HL-60 (cell line): ENCODE measurements around the gene TENM4.

Experiments used
- DNase-seq, 2 experiments: peaks; one replicate each; pipeline ENCODE4 v3.0.0-alpha.2; 2010 to 2020; ENCODE audit warnings: low read depth in 1 of 2, low spot score in 1 of 2
- H3K27ac ChIP-seq: fragments of 250-450 bp; sonication (Bioruptor Pico); replicated peaks from 2 replicates; pipeline ENCODE4 v1.5.1; 2020; ENCODE audit warnings: mild to moderate bottlenecking, moderate library complexity
- H3K27me3 ChIP-seq: fragments of 250-450 bp; sonication (Bioruptor Pico); 2 replicates; pipeline ENCODE4 v1.5.1; 2021; ENCODE audit warnings: mild to moderate bottlenecking, moderate library complexity; ENCODE audit not compliant: insufficient read depth, poor library complexity, severe bottlenecking
- H3K4me3 ChIP-seq: replicated peaks from 2 replicates; pipeline ENCODE4 v1.5.1; 2011; ENCODE audit warnings: mild to moderate bottlenecking, control low read depth, low read length; ENCODE audit not compliant: insufficient read depth
- GABPA ChIP-seq: IDR thresholded peaks from 2 replicates; pipeline ENCODE4 v1.6.1; 2012; ENCODE audit warnings: low read depth
- POLR2AphosphoS5 ChIP-seq: IDR thresholded peaks from 2 replicates; pipeline ENCODE4 v1.6.1; 2012; ENCODE audit warnings: low read depth
- SPI1 ChIP-seq: IDR thresholded peaks from 2 replicates; pipeline ENCODE4 v1.6.1; 2012; ENCODE audit warnings: low read depth, mild to moderate bottlenecking, borderline replicate concordance
- TF ChIP-seq, protein P1 (sequence below): IDR thresholded peaks from one replicate; pipeline ENCODE4 v1.5.1; 2011; ENCODE audit warnings: low read length, control low read depth, inconsistent platforms; ENCODE audit not compliant: insufficient read depth
- TF ChIP-seq, protein P2 (sequence below): IDR thresholded peaks from 2 replicates; pipeline ENCODE4 v1.6.1; 2012; ENCODE audit warnings: low read depth; ENCODE audit not compliant: insufficient replicate concordance

TENM4 gene

DNA sequence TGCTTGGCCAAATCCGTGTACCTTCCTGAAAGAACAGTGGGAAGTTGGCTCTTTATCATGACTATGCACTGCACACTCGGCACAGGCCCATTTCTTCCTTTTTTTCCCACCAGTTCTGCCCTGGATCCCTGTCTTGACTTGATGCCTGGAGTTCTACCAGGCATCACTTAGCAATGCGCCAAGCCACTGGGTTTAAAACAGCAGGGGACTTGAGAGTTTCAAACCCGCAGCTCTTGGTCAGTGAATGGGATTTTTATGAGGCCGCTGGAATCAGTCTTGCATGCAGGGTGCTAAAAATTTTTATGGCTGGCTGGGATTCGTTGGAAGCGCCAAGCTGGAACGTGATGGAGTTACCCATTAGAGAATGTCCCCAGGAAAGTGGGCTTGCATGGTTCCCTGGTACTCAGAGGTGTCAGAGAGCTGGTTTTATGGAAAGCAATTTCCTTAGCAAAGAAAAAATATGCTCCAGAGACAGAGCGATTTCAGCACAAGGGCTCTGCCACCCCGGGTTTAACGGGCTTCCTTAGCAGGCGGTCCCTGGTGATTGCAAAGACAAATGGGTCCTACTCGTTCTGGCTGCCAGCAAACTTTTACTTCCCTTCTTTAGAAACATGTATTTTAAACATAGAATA lies 432.9 kb downstream of the TENM4 start:
- DNase-seq: no peak
- Histone ChIP-seq H3K27ac (no peak overlapping the region), H3K27me3 (no peaks in the 10 kb centered on the region), H3K4me3 (no peak overlapping the region)
- no peak for TF ChIP-seq POLR2AphosphoS5
- no peak for TF ChIP-seq SPI1
- TF ChIP-seq, protein P1, sequence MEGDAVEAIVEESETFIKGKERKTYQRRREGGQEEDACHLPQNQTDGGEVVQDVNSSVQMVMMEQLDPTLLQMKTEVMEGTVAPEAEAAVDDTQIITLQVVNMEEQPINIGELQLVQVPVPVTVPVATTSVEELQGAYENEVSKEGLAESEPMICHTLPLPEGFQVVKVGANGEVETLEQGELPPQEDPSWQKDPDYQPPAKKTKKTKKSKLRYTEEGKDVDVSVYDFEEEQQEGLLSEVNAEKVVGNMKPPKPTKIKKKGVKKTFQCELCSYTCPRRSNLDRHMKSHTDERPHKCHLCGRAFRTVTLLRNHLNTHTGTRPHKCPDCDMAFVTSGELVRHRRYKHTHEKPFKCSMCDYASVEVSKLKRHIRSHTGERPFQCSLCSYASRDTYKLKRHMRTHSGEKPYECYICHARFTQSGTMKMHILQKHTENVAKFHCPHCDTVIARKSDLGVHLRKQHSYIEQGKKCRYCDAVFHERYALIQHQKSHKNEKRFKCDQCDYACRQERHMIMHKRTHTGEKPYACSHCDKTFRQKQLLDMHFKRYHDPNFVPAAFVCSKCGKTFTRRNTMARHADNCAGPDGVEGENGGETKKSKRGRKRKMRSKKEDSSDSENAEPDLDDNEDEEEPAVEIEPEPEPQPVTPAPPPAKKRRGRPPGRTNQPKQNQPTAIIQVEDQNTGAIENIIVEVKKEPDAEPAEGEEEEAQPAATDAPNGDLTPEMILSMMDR: no peak
- TF ChIP-seq, protein P2, sequence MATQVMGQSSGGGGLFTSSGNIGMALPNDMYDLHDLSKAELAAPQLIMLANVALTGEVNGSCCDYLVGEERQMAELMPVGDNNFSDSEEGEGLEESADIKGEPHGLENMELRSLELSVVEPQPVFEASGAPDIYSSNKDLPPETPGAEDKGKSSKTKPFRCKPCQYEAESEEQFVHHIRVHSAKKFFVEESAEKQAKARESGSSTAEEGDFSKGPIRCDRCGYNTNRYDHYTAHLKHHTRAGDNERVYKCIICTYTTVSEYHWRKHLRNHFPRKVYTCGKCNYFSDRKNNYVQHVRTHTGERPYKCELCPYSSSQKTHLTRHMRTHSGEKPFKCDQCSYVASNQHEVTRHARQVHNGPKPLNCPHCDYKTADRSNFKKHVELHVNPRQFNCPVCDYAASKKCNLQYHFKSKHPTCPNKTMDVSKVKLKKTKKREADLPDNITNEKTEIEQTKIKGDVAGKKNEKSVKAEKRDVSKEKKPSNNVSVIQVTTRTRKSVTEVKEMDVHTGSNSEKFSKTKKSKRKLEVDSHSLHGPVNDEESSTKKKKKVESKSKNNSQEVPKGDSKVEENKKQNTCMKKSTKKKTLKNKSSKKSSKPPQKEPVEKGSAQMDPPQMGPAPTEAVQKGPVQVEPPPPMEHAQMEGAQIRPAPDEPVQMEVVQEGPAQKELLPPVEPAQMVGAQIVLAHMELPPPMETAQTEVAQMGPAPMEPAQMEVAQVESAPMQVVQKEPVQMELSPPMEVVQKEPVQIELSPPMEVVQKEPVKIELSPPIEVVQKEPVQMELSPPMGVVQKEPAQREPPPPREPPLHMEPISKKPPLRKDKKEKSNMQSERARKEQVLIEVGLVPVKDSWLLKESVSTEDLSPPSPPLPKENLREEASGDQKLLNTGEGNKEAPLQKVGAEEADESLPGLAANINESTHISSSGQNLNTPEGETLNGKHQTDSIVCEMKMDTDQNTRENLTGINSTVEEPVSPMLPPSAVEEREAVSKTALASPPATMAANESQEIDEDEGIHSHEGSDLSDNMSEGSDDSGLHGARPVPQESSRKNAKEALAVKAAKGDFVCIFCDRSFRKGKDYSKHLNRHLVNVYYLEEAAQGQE: no peak
- TF ChIP-seq GABPA: no peak

DNA sequence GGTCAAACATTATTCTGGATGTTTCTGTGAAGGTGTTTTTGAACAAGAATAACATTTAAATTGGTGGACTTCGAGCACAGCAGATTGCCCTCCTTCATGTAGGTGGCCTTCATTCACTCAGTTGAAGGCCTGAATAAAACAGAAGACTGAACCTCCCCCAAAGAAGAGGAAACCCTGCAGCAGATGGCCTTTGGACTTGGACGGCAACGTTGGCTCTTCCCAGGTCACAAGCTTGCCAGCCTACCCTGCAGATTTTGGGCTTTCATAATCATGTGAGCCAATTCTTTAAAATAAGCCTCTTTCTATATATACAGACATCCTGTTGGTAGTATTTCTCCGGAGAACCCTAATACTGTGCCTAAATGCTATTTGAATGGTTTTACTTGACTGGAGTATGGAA lies 434.0 kb downstream of the TENM4 start:
- TF ChIP-seq SPI1: no peak
- no peaks in the 10 kb centered on the region for H3K27me3 ChIP-seq
- no peak overlapping the region for H3K27ac ChIP-seq
- H3K4me3 ChIP-seq: no peak overlapping the region
- DNase-seq: no peak

DNA sequence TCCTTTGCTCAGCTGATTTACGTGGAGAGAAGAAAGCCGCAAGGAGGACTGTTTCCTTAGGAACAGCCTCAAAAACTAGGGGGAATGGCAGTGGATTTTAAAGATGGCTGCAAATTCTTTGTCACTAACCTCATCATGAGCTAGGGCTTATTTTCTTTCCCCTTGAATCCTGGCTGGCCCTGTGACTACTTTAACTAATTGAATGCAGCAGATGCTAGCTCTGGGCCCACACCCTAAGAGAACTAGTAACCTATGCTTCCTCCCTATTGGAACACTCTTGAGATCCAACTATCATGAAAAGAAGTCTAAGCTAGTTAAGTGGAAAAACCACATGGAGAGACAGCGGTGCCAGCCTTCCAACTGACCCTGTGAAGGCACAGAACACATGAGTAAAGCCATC lies 444.8 kb downstream of the TENM4 start:
- no peak for DNase-seq
- Histone ChIP-seq H3K4me3 (no peak overlapping the region), H3K27ac (no peak overlapping the region), H3K27me3 (peaks cover 9% of the 10 kb centered on the region)
- TF ChIP-seq POLR2AphosphoS5 (no peak), SPI1 (no peak), GABPA (no peak)
- TF ChIP-seq, protein P1: no peak
- TF ChIP-seq, protein P2: no peak

DNA sequence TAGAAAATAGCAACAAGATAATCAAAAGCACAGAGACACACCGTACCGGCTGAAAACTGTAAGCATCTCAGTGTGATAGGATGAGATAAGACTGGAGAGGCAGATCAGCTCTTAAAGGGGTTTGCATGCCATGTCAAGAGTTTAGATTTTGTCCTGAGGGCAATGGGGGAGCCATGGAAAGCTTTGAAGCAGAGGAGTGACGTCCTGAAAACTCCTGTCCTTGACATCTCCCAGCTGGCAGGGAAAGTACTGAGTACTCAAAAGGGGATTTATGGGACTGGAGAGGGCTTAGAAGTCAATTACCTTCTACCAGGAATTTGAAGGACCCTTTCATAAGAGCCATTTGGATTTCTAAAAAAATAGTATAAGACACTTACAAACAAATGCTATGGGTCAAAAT lies 445.7 kb downstream of the TENM4 start:
- peaks cover 9% of the 10 kb centered on the region for H3K27me3 ChIP-seq
- TF ChIP-seq, protein P2: no peak
- TF ChIP-seq POLR2AphosphoS5 (no peak), SPI1 (no peak), GABPA (no peak)
- TF ChIP-seq, protein P1: no peak
- DNase-seq: no peak
- no peak overlapping the region for H3K27ac ChIP-seq
- H3K4me3 ChIP-seq: no peak overlapping the region
